PC-3 (cell line): ENCODE data around the gene SLC44A1.

Source experiments
- CTCF ChIP-seq: fragments of 300-600 bp; sonication (generic); conservative IDR thresholded peaks from 2 replicates; pipeline ENCODE4 v1.5.1; 2017; ENCODE audit warnings: antibody characterized with exemption, low read depth, mild to moderate bottlenecking, low read length
- EZH2 ChIP-seq: fragments of 300-600 bp; sonication (generic); IDR thresholded peaks from one replicate; pipeline ENCODE4 v1.6.1; 2017; ENCODE audit warnings: antibody characterized with exemption, mild to moderate bottlenecking, low read length; ENCODE audit not compliant: unreplicated experiment
- EZH2phosphoT487 ChIP-seq: fragments of 300-600 bp; sonication (generic); IDR thresholded peaks from 2 replicates; pipeline ENCODE4 v1.6.1; 2018; ENCODE audit warnings: mild to moderate bottlenecking, antibody characterized with exemption, low read length, borderline replicate concordance

- TF ChIP-seq CTCF (no peak), EZH2phosphoT487 (no peak), EZH2 (no peak)
Measured at GRCh38 chr9:105311306-105311705, 66.9 kb downstream of the SLC44A1 start.
